Choroid plexus epithelial cell (primary cell): ENCODE measurements around the gene IMMP2L.

ENCODE experiments used
- DNase-seq: peaks from one replicate; pipeline ENCODE4 v3.0.0-alpha.2; 2010; ENCODE audit warnings: low read depth
- H3K4me3 ChIP-seq: 2 replicates; pipeline ENCODE4 v1.5.1; 2011; ENCODE audit warnings: low read depth, mild to moderate bottlenecking, control low read depth, low read length, moderate library complexity
- CTCF ChIP-seq: conservative IDR thresholded peaks from 2 replicates; pipeline ENCODE4 v1.5.1; 2011; ENCODE audit warnings: low read depth, mild to moderate bottlenecking, control low read depth, inconsistent platforms, low read length, moderate library complexity

Gene IMMP2L

GRCh38 chr7:110948280-110948679 lies 614.0 kb downstream of the IMMP2L start:
- TF ChIP-seq CTCF: no peak
- H3K4me3 ChIP-seq: no peak overlapping the region
- no peak for DNase-seq

GRCh38 chr7:110947408-110947807 lies 614.9 kb downstream of the IMMP2L start:
- no peak for DNase-seq
- no peak for TF ChIP-seq CTCF
- H3K4me3 ChIP-seq: no peak overlapping the region

GRCh38 chr7:110944966-110945644 lies 617.2 kb downstream of the IMMP2L start:
- no peak for TF ChIP-seq CTCF
- no peak for DNase-seq
- no peak overlapping the region for H3K4me3 ChIP-seq

GRCh38 chr7:110944448-110944847 lies 617.8 kb downstream of the IMMP2L start:
- no peak for TF ChIP-seq CTCF
- no peak for DNase-seq
- no peak overlapping the region for H3K4me3 ChIP-seq

- TF ChIP-seq CTCF: no peak
- no peak overlapping the region for H3K4me3 ChIP-seq
- peak; percentile 19 for DNase-seq
Observed at GRCh38 chr7:110943701-110944345, 618.5 kb downstream of the IMMP2L start.

GRCh38 chr7:110941385-110941784 lies 620.9 kb downstream of the IMMP2L start:
- H3K4me3 ChIP-seq: no peak overlapping the region
- no peak for TF ChIP-seq CTCF
- DNase-seq: no peak

GRCh38 chr7:110940756-110941155 lies 621.5 kb downstream of the IMMP2L start:
- DNase-seq: no peak
- no peak overlapping the region for H3K4me3 ChIP-seq
- no peak for TF ChIP-seq CTCF
